ENCODE data around the gene FOXI1.

FOXI1 gene

DNA sequence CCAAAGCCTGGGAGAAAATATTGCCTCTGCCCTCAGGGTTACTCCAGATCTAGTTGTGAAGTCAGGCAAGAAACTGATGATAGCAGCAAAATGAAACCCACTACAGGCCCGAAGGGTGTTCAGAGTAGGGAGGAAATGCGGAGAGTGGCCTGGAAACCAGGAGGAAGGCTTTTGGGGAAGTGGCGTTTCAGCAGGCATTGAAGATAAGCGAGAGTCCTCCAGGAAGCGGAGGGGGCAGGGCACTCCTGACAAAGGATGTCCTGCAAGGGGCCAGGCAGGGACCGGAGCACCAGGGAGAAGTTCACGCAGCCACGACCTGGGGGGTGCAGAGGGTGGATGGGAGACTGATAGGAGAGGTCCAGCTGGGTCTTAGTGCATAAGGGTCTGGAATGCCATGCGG is 7.8 kb upstream of the FOXI1 start:
- no peaks in the 10 kb centered on the region for H3K27me3 ChIP-seq
- no peak overlapping the region for H3K4me3 ChIP-seq (ENCODE audit: low read depth, low read length)
- no peaks in the 10 kb centered on the region for H3K9me3 ChIP-seq
- no peaks in the 10 kb centered on the region for H3K4me1 ChIP-seq
- no peak for TF ChIP-seq CTCF (IDR thresholded peaks at IDR 0.05; ENCODE audit: low read depth, low read length)
- H3K36me3 ChIP-seq = no peaks in the 10 kb centered on the region
- DNase-seq = no peak

DNA sequence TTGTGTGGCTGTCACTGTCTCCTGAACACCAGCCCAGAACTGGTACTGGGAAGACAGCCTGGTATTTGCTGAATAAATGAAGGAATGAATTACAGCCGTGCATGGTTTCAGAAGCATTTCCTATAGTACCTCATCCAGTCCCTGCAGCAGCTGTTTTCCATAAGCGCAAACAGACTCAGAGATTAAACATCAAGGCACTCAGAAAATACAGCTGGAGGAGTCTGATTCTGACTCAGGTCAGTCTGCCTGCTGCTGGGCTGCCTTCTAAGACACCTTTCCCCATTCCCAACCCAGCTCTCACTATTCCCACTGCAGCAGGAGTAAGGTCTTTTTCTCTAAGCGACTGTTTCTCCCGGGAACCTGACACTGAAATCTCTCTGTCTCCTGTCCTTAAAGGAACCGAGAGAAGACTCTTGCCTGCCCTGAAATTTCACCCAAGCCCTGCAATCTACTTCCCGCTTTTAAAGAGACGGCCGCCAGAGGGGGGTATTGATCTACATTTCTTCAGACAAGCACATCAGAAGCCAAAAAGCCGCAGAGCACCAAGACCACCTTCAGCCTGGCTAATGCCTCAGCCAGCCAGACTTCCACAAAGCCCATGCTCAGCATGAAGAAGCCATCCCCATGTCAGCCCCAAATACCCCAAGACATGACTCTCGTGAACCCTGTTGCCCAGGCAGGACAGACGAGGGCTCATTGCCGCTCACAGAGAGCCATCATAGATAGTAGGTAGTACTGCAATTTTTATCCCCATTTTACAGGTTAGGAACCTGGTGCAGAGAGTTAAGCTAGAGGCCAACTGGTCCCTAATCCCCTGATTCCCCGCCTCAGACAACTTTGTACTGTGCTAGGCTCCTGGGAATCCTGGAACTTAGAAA is 5.4 kb upstream of the FOXI1 start:
- Histone ChIP-seq H3K4me1 (no peaks in the 10 kb centered on the region), H3K27me3 (no peaks in the 10 kb centered on the region), H3K9me3 (no peaks in the 10 kb centered on the region), H3K4me3 (ENCODE audit: low read depth, low read length) (no peak overlapping the region), H3K36me3 (no peaks in the 10 kb centered on the region)
- TF ChIP-seq CTCF (IDR thresholded peaks at IDR 0.05; ENCODE audit: low read depth, low read length) = peak; percentile 73
- DNase-seq = peak; percentile 76

DNA sequence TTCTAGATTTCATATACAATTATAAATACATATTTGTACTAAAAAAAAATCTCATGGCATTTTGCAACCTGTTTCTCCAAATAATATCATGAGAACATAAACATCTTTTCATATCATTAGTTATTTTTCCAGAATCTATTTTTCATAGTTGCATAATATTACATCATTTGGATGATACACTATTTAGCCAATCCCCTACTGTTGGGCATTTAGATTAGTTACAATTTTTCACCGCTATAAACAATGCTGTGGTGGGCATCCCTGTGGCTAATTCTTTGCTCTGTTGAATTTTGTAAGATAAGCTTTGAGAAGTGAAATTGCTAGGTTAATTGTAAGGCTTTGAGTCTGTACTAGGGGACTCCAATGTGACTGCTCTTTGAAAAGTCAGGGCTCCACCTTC is 2.2 kb upstream of the FOXI1 start:
- no peak for TF ChIP-seq CTCF (IDR thresholded peaks at IDR 0.05; ENCODE audit: low read depth, low read length)
- Histone ChIP-seq H3K9me3 (no peaks in the 10 kb centered on the region), H3K36me3 (no peaks in the 10 kb centered on the region), H3K27me3 (no peaks in the 10 kb centered on the region), H3K4me3 (ENCODE audit: low read depth, low read length) (no peak overlapping the region), H3K4me1 (no peaks in the 10 kb centered on the region)
- no peak for DNase-seq

DNA sequence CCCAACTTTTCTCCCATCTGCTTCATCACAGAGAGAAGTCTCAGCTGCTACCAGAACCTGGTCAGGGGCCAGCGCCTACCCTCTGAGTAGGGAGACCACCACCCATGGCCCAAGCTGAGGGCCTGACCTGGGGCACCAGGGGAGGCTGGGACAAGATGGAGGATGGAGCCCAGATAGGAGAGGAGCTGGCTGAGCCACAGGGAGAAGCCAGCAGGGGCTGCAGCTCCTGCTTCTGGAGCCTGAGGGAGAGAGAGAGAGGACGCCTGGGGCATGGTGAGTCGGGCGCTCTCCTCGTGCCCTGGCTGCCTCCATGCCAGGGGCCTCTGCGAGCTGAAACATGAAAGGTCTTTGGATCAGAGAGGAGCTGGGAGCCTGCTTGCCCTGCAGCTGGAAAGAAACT is 1.4 kb upstream of the FOXI1 start:
- Histone ChIP-seq H3K4me1 (no peaks in the 10 kb centered on the region), H3K27me3 (no peaks in the 10 kb centered on the region)
- TF ChIP-seq CTCF (IDR thresholded peaks at IDR 0.05; ENCODE audit: low read depth, low read length) = no peak

GRCh38 chr5:170104710-170105109 is 987 bp upstream of the FOXI1 start:
- Histone ChIP-seq H3K4me1 (no peaks in the 10 kb centered on the region), H3K9me3 (no peaks in the 10 kb centered on the region), H3K27me3 (no peaks in the 10 kb centered on the region), H3K36me3 (no peaks in the 10 kb centered on the region), H3K4me3 (ENCODE audit: low read depth, low read length) (no peak overlapping the region)
- DNase-seq = no peak
- no peak for TF ChIP-seq CTCF (IDR thresholded peaks at IDR 0.05; ENCODE audit: low read depth, low read length)

More for the DNA sequence above, 1.4 kb upstream of the FOXI1 start:
- no peaks in the 10 kb centered on the region for H3K9me3 ChIP-seq
- DNase-seq = no peak
- H3K36me3 ChIP-seq = no peaks in the 10 kb centered on the region
- H3K4me3 ChIP-seq (ENCODE audit: low read depth, low read length) = no peak overlapping the region

- no peak for DNase-seq
- Histone ChIP-seq H3K4me1 (no peaks in the 10 kb centered on the region), H3K4me3 (ENCODE audit: low read depth, low read length) (no peak overlapping the region), H3K36me3 (no peaks in the 10 kb centered on the region), H3K9me3 (no peaks in the 10 kb centered on the region), H3K27me3 (no peaks in the 10 kb centered on the region)
- TF ChIP-seq CTCF (IDR thresholded peaks at IDR 0.05; ENCODE audit: low read depth, low read length) = no peak
Observed at GRCh38 chr5:170107674-170108073, 2.0 kb downstream of the FOXI1 start.
